Measurements from ENCODE around the gene PRKACB.
"Not testable (repeated sequence)": the region's sequence is repeated elsewhere in the genome, so short reads cannot be mapped to it uniquely, and the experiment has no call there.

PRKACB gene

DNA sequence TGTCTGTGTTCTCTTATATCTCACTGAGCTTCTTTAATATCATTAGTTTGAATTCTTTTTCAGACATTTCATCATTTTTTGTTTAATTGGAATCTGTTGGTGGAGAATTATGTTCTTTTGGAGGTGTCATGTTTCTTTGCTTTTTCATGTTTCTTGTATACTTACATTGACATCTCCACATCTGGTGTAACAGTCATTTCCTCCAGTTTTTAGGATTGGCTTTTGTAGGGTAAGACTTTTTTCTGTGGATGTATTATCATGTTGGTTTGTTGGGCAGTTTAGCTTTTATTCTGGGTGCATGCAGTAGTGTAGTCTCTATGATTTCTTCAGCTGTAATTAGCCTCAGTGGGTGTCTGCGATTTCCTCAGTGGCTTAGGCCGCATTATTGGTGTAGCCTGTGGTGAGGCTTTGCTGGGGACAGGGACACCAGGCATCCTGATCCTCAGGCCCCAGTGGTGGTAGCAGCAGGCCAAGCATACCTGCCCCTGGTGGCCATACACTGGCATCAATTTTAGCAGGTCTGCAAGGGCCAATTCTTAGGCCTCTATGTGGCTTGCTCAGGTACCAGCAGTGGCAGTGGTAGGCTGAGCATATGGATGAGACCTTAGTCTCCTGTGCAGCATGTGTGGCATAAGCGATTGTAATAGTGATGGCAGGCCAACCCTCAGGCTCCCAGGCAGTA, 79.8 kb downstream of the PRKACB start:
- no peak for DNase-seq (ENCODE audit: low spot score)

DNA sequence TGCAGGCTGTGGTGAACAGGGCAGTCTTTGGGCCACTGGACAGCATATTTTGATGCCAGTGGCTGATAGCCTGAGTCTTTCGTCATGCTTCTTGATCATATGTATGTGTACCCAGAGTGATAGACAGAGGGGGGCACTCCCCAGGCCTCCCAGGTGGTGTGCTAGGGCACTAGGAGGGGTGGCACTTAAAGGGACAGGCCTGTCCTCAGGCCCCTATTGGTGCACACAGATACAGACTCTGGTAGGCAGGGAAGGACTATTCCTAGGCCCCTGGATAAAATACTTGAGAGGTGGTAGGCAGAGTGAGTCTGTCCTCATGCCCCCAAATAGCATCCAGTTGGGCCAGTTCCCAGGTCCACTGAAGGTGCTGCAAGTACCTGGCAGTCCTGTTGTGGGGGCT, 80.8 kb downstream of the PRKACB start:
- DNase-seq (ENCODE audit: low spot score), result no peak

DNA sequence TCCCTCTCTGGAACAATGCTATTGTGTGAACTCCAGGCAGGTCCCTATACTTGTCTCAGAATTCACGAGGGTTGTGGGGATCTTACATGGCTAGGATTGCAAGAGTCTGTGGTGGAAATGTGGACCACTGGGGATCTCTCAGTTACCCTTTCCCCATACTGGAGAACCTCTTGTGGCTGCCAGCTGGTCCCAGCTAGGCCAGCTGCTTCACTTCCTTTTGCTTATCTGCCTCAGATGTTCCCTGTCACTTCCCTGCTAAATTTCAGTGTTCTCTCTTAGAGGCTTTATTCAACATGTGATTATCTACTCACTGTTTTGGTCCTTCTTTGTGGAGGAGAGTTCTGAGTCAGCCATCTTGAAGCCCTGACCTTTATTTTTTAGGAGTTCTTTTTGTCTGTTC, 81.6 kb downstream of the PRKACB start:
- DNase-seq (ENCODE audit: low spot score), result no peak

DNA sequence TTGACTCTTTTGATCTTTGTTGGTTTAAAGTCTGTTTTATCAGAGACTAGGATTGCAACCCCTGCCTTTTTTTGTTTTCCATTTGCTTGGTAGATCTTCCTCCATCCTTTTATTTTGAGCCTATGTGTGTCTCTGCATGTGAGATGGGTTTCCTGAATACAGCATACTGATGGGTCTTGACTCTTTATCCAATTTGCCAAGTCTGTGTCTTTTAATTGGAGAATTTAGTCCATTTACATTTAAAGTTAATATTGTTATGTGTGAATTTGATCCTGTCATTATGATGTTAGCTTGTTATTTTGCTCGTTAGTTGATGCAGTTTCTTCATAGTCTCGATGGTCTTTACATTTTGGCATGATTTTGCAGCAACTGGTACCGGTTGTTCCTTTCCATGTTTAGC, 88.6 kb downstream of the PRKACB start:
- not testable (repeated sequence) for DNase-seq (ENCODE audit: low spot score)

DNA sequence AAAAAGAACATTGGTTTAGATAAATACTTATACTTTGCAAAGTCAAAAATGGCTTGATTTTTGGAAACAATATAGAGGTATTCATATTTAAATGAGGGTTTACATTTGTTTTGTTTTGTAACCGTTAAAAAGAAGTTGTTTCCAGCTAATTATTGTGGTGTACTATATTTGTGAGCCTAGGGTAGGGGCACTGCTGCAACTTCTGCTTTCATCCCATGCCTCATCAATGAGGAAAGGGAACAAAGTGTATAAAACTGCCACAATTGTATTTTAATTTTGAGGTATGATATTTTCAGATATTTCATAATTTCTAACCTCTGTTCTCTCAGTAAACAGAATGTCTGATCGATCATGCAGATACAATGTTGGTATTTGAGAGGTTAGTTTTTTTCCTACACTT, 92.2 kb downstream of the PRKACB start:
- no peak for DNase-seq (ENCODE audit: low spot score)

DNA sequence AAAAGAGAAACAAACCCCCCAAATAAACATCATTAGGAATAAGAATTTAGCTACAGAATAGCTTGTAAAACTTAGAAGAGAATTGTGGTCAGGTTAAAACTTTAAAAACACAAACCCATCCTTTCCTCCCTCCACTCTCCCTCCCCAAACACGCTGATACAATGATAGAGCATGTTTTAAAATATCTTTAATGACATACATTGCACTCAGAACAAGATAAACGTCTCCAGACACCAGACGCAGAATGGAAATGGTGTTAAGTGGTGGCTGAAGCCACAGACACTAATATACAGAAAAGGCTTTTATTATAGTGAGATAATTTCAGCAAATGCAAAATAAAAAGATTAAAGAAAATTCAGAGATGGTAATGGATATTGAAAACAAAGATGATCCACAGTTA, 98.6 kb downstream of the PRKACB start:
- no peak for DNase-seq (ENCODE audit: low spot score)

DNA sequence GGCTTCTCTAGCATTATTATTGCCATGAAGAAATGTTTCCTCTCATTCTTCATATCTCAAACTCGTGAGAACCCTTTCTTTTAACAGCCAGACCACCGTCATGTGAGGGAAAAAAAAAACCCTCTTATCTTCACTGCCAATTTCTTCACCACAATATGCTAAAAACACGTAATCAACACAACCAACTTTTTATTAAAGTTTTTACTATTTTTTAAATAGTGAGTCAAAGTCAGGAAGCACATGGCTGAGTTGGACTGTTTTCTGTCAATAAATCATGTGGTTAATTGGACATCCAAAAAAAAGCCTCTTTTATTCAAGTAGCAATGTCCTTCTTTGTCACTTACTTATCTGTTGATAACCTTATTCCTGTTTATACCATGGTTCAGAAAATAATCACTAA, 101.5 kb downstream of the PRKACB start:
- DNase-seq (ENCODE audit: low spot score), result no peak

DNA sequence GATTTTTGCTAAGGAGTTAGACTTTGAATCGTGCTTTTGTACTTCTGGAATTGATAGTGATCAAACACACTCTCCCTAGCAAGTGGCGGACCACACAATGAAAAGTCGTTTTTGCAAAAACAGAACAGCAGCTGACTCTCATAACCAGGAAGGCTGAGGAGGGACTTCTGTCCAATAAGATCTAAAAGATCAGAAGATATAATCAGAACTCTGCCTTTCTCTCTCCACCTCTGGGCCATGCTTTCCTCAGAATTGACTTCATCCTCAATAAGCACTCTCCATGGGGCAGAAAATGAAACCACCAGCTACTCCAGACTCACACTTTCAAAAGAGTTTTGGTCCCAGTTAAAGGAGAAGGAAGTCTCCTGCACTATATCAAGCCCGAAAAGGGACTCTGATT, 102.1 kb downstream of the PRKACB start:
- no peak for DNase-seq (ENCODE audit: low spot score)

DNA sequence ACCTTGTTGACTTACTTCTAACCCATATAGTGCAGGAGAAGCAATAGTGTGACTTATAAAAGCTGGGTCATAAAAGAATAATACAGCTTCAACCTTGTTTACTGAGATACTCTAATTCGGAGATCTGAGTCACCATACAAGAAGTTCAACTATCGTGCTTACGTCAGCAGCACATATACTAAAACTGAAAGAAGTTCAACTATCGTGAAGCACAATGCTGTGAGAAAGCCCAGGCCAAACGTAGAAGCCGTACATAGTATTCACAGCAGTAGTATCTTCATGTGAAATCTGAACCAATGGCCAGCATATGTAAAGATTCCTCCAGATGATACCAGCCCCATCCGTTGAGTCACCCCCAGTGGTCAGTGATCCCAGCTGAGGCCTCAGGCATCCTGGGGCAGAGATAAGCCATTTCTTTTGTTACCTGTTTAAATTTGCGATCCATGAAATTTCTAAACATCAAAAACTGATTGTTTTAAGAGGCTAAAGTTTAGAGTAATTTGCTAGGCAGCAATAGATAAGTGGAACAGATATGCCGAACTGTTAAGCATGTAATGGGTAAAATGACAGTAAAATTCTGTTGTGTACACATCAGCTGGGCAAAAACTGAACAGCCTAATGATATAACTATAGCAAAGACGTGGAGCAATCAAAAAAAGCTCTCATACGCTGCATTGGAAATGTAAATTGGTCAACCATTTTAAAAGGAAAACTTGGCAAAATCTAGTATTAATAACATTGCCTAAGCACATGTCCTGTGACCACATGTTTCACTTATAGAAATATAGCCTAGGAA, 103.6 kb downstream of the PRKACB start:
- DNase-seq (ENCODE audit: low spot score), result peak; percentile 35

DNA sequence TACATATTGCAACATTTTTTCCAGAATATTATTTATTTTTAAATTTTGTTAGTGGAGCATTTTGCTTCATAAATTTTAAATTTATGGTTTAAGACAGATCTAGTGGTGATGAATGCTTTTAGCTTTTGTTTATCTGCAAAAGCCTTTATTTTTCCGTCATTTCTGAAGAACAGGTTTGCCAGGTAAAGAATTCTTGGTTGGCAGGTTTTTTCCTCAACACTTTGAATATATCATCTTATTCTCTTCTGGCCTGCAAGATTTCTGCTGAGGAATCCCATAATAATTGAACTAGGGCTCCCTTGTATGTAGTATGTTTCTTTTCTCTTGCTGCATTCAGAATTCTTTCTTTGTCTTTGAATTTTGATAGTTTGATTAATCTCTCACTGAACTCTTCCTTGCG, 106.6 kb downstream of the PRKACB start:
- DNase-seq (ENCODE audit: low spot score), result no peak

DNA sequence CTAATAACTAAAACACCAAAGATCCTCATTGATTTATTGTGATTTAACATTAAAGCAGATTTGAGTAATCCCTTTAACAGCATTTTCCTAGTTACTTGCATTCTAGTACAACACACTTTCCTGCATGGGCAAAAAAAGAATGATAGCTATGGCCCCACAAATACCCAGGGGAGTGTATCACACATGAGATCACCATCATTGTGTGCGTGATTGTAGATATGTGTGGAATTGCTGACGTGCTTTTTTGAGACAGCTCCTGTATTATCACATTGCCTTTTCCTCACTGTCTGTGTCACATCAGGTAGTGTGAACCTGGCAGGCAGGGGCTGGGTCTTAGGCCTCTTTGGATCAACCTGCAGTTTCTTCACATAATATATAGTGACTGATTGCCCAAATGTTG, 109.0 kb downstream of the PRKACB start:
- DNase-seq (ENCODE audit: low spot score), result no peak

DNA sequence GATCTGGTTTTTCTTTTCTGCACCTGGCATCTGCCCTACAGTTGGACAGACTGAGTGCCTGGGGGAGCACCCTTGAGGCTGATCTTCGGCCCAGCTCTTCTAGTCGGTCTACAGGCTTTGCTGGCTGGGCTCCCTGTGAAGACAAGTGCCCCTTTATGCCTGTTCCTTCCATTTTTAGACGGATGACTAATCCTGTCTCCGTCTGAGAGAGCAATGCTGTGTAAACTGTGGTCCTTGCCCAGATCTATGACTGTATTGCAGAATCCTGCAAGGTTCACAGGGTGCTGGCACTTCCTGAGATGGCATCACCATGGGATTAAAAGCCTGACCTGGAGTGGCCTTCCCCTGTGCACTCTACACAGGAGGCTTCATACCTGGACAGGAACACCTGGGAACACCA, 109.8 kb downstream of the PRKACB start:
- DNase-seq (ENCODE audit: low spot score), result no peak

DNA sequence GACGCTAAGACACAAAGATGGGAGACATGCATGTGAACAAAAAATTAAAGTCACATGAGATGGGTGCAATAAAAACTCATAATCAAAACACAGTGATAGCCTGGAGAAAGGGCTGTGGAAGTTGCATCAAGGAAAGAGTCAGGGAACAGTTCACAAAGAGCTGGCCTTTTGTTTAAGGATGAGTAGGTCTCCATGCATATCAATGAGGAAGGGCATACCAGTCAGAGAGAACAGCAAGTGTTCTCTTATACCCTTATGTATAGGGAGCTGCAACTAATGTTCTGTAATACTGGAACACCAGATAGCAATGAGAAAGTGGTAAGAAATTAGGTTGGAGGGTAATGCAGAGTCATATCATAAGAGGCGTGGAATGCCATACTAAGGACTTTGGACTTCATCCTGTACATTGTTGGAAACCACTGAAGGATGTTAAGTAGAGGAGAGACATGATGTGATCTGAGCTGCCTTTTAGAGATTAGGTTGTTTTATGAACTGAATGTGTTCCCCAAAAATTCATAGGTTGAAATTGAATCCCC, 110.7 kb downstream of the PRKACB start:
- no peak for DNase-seq (ENCODE audit: low spot score)

DNA sequence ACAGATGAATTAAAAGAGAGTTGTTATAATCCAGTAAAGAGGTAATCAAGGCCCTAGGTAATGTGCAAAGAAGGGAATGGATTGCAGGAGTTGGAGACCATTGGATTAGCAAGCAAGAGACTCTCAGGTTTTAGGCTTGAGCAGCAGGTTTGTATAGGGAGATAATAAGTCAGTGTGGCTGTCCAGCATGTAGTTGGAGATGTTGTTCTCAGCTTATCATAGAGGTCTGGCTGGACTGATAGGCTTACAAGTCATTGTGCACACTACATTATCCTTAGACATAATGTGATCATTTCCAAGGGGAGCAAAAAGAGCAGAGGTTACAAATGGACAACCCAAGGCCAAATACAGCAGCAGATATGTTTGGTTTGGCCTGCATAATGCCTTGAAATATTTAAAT, 111.5 kb downstream of the PRKACB start:
- no peak for DNase-seq (ENCODE audit: low spot score)

DNA sequence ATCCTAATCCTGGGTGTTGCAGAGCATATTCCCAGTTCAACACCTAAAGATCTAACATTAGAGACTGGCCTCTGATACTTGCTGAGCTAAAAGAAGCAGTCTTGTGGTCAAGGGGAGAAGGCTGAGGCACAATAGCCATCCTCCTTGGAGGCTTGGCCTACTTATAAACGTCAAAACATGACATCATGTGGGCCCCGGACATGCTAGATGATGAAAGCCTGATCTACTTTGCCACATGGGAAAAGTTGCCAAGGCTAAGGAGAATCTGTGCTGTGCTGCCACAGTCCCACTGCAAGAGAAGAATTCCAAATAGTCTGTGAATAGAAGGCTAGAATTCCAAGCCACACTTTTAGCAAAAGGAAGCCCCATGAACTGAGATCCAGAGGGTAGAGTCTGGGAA, 113.5 kb downstream of the PRKACB start:
- DNase-seq (ENCODE audit: low spot score), result no peak

DNA sequence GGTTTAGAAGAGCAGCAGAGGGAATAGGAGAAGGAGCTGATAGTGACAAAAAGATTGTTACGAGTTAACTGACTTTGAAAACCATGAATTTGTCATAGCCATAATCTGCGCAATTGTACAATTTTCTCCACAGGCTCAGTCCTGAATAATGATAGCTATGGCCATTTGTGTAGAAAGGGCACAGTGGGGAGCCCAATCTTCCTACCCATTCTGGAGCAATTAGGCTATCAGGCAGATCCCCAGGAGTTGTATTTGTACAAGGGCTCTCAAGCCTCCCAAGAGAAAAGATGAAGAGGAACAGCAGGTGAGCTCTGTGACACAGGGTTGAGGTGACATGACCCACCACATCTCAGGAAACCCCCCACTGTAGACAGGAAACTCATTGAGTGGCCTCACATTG, 115.3 kb downstream of the PRKACB start:
- no peak for DNase-seq (ENCODE audit: low spot score)

DNA sequence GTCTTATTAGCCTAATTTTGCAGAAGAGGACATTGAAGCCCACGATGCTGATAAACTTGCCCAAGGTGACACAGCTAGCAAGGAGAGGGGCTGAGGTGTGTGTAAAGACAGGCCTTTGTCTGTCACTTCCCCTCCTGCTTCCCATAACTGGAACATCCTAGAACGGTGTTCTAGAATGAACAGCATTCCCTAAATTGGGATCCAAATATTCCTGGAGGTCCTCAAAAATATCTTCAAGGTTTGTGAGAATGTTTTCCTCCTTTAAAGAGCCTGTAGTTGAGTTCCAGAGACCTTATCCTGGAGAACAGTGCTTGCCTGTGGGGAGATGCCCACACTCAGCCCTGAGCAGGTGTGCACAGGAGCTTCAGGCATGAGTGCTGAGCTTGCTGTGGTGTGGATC, 115.9 kb downstream of the PRKACB start:
- DNase-seq (ENCODE audit: low spot score), result no peak

DNA sequence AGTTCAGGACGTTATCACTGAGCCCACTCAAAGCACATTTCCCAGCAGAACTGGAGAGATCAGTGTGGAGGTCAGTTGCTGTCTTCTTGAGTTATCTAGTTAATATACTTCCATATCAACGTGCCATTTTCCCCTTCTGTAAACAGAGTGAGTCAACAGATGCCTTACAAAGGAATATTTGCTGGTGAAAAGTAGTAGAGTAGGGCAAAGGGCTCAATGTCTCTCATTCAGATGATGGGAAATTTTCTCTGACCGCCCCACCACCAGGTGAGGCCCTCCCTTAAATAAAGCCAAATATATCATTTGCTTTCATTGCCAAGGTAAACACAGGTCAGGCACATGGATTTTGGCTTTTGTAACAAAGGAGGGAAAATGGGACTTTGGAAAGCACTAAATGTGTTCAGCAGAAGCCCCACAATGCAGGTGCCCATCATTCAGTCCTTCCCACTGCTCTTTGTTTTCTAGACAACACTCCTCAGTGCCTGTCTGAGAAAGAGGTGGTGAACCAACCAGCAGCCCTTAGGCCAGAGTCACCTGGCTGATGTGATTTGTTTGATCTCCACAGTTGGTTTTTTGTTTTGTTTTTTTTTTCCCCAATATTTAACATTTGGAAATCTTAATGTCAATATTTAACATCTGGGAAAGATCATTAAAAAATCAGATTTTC, 116.9 kb downstream of the PRKACB start:
- DNase-seq (ENCODE audit: low spot score), result no peak

DNA sequence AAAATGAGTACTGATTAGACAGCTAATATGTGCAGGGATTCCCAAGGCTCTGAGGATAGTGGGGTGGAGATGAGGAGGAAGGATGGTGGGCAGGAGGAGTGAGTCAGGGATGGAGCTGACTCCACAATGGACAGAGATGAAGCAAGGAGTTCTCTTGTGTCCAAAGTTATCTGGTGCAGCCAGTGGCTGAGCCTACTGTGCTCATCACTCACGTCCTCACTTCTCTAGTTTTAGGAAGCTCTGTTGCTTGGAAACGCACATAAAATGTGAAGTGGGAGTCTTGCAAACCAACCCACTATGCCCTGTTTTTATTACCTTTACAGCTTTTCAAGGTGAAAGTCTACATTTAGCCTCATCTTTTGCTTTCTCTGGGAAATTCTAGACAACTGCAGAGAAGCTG, 120.9 kb downstream of the PRKACB start:
- no peak for DNase-seq (ENCODE audit: low spot score)

DNA sequence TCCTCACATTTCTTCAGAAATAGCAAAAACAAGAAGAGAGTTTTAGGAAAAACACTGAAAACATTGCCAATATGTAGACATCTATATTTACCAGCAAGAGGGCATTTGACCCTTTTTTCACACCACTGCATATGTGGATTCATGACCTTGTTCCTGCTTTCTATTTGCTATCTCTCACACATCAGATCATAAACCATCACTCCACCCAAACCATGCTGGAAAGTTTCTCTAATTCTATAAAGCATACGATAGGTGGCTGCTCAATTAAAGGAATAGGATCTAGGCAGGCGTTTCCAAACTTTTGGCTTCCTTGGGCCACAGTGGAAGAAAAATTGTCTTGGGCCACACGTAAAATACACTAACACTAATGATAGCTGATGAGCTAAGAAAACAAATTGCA, 121.8 kb downstream of the PRKACB start:
- no peak for DNase-seq (ENCODE audit: low spot score)

DNA sequence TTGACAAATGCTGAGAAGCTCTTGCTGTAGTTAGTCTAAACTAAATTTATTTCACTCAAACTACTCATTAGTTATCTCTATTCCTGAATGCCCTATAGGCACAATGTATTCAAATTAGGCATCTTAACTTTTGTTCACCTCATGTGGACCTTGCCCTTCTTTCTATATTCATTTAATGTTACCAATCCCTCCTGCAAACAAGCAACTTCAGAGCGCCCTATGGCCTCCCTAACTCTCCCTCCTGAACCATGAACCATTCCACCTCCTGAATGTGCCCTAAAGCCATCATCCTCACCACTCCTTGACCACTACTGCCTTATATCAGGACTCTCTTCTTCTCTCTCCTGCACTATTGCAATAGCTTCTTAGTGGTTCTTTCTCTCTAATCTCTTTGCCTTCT, 122.7 kb downstream of the PRKACB start:
- no peak for DNase-seq (ENCODE audit: low spot score)

DNA sequence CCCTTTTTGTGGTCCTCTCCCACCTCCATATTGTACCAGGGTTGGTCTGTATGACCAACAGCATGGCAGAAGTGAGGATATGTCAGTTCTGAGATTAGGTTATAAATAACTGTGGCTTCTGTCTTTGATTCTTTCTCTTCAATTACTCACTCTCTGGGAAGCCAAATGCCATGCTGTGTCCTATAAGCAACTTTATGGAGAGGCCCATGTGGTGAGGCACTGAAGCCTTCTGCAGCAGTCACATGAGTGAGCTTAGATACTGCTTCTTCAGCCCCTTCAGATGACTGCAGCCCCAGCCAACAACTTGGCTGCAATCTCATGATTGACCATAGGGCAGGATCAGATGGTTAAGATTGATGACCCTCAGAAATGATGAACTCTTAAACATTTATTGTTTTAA, 123.4 kb downstream of the PRKACB start:
- DNase-seq (ENCODE audit: low spot score), result no peak

DNA sequence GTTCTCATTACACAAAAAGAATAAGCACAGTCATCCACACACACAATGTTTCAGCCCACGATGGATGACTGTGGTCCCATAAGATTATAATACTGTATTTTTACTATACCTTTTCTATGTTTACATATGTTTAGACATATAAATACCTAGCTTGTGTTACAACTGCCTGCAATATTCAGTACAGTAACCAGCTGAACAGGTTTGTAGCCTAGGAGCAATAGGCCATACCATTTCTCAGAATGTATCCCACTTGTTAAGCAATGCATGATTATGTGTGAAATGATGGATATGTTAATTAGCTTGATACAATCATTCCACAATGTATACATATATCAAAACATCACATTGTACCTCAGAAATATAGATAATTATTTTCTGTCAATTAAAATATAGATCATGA, 124.3 kb downstream of the PRKACB start:
- DNase-seq (ENCODE audit: low spot score), result no peak

Measured in activated CD4-positive, alpha-beta T cell treated with anti-CD3 and anti-CD28 coated beads, Interleukin-2, Interleukin-4, amounts not matched to agents 100 ng/mL and 50 ng/mL, durations not matched to agents 16 hours and 8 hours (primary cell).